Upper lobe of left lung (tissue), 6 donors: ENCODE results near the gene ARTN. TPM values are rescaled to one million over a fixed set of nuclear protein-coding genes. Genes with fewer than 3 reads are reported as not detected.

Experiments
- ATAC-seq, 2 donors: fragments of 200-7000 bp; cut with Tn5 transposase; one replicate each; pipeline ENCODE4 v1.9.1; 2022; ENCODE audit warnings: mild to moderate bottlenecking in 2 of 2, moderate library complexity in 2 of 2; ENCODE audit not compliant: low FRiP score in 2 of 2
- DNase-seq, 2 donors: peaks; one replicate each; pipeline ENCODE4 v3.0.0-alpha.2; 2019 to 2020
- H3K27ac ChIP-seq, 4 donors: fragments of 200-600 bp; sonication (generic); one replicate each; pipeline ENCODE4 v1.5.1; 2016 to 2019
- H3K27me3 ChIP-seq, 4 donors: fragments of 200-600 bp; sonication (generic); one replicate each; pipeline ENCODE4 v1.5.1; 2017 to 2019
- H3K36me3 ChIP-seq, 4 donors: fragments of 200-600 bp; sonication (generic); one replicate each; pipeline ENCODE4 v1.5.1; 2016 to 2019
- H3K4me1 ChIP-seq, 4 donors: fragments of 200-600 bp; sonication (generic); one replicate each; pipeline ENCODE4 v1.5.1; 2018 to 2019
- H3K4me3 ChIP-seq, 4 donors: fragments of 200-600 bp; sonication (generic); one replicate each; pipeline ENCODE4 v1.5.1; 2017 to 2019; ENCODE audit warnings: mild to moderate bottlenecking in 2 of 4, moderate library complexity in 1 of 4
- H3K9me3 ChIP-seq, 4 donors: fragments of 200-600 bp; sonication (generic); one replicate each; pipeline ENCODE4 v1.5.1; 2018 to 2019
- EP300 ChIP-seq, 4 donors: sonication (generic); formaldehyde crosslinking; IDR thresholded peaks; one replicate each; pipeline ENCODE4 v1.5.1; 2017; ENCODE audit warnings: antibody characterized with exemption in 4 of 4, control low read depth in 2 of 4
- POLR2A ChIP-seq, 4 donors: fragments of 450-650 bp; IDR thresholded peaks; one replicate each; pipeline ENCODE4 v1.5.1; 2016 to 2017; ENCODE audit warnings: antibody characterized with exemption in 4 of 4, mild to moderate bottlenecking in 2 of 4
- POLR2AphosphoS5 ChIP-seq, 2 donors: sonication (generic); formaldehyde crosslinking; IDR thresholded peaks; one replicate each; pipeline ENCODE4 v1.5.1; 2017; ENCODE audit warnings: antibody characterized with exemption in 2 of 2
- WGBS, 2 donors: methylation state at CpG; one replicate each; pipeline ENCODE4 v1.1.5; 2017 to 2018; 5-methylcytosine and 5-hydroxymethylcytosine counted together
- total RNA-seq, 6 donors: library from RNA; depleted of rRNA in 4 of 6; stranded (reverse); fragments of >200 nt in 4 of 6; gene quantifications; one replicate each; pipeline versions ENCODE4 v1.1.0 to v1.2.1, GENCODE V29; 2016 to 2021
- TF ChIP-seq, protein P1 (sequence below), 6 experiments: fragments of 450-650 bp in 4 of 6; fragments of 200-600 bp in 2 of 6; sonication (generic) in 2 of 6; IDR thresholded peaks; one replicate each; pipeline ENCODE4 v1.5.1; 2016 to 2019; ENCODE audit warnings: antibody characterized with exemption in 6 of 6
- donor health status: DM: no; HTN: no; CAD: no; lungs with moderate emphysema.
- donor health status: DM: no; HTN: yes; CAD: no; lungs with severe emphysema.

Gene ARTN
- total RNA-seq, 6 donors from 2014 or later: 1.0 to 5.2 (median 1.1) TPM; not detected in 3

DNA sequence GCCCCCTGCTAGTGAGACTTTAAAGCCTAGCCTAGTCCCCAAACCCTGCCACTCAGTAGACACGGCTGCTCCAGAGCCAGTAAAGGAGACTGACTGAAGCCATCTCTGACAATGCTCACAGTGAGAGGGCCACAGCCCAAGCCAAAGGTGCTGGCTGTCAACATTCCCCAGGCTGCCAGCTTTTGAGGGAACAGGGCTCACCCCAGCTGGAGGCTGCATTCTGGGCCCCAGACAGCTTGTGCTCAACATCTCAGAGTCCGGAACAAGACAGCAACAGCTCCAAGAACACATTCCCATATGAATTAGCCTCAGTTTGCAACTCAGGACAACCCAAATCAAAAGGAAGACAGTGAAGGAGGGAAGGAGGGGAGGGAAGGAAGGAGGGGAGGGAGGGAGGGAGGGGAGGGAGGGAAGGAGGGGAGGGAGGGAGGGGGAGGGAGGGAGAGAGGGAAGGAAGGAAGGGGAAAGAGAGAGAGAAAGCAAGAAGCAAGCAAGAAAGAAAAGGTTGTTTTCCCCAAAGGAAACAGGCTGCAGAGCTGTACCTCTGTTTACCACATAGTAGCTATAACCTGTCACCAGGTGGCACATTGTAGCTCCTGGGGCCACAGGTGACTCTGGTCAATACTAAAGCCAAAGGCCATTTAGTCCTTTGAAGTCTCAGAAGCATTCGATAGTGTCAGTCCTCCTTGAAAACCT, 5.4 kb downstream of the ARTN start:
- H3K27me3 ChIP-seq: peaks cover 0 to 4% (median under 1%) of the 10 kb centered on the region in 4 donors
- no peak for TF ChIP-seq POLR2A (IDR thresholded peaks at IDR 0.05)
- no peak for TF ChIP-seq POLR2AphosphoS5 (IDR thresholded peaks at IDR 0.05)
- no peak for TF ChIP-seq EP300 (IDR thresholded peaks at IDR 0.05)
- TF ChIP-seq, protein P1, sequence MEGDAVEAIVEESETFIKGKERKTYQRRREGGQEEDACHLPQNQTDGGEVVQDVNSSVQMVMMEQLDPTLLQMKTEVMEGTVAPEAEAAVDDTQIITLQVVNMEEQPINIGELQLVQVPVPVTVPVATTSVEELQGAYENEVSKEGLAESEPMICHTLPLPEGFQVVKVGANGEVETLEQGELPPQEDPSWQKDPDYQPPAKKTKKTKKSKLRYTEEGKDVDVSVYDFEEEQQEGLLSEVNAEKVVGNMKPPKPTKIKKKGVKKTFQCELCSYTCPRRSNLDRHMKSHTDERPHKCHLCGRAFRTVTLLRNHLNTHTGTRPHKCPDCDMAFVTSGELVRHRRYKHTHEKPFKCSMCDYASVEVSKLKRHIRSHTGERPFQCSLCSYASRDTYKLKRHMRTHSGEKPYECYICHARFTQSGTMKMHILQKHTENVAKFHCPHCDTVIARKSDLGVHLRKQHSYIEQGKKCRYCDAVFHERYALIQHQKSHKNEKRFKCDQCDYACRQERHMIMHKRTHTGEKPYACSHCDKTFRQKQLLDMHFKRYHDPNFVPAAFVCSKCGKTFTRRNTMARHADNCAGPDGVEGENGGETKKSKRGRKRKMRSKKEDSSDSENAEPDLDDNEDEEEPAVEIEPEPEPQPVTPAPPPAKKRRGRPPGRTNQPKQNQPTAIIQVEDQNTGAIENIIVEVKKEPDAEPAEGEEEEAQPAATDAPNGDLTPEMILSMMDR (IDR thresholded peaks at IDR 0.05): no peak
- H3K27ac ChIP-seq: no peak overlapping the region
- H3K4me1 ChIP-seq: peaks cover 10 to 17% (median 11%) of the 10 kb centered on the region in 4 donors
- H3K9me3 ChIP-seq: no peaks in the 10 kb centered on the region
- no peaks in the 10 kb centered on the region for H3K36me3 ChIP-seq
- 92% methylated on average over 2 to 3 of the region's 3 CpGs for WGBS, 2 donors
- ATAC-seq: no peak
- no peak overlapping the region for H3K4me3 ChIP-seq
- DNase-seq: no peak

GRCh38 chr1:43942411-43942810, 8.8 kb downstream of the ARTN start:
- ATAC-seq (no peak), DNase-seq (no peak)
- WGBS, 2 donors: 92 to 93% methylated on average over 3 of the region's 3 CpGs
- no peaks in the 10 kb centered on the region for H3K9me3 ChIP-seq
- no peaks in the 10 kb centered on the region for H3K27me3 ChIP-seq
- H3K27ac ChIP-seq: no peak overlapping the region
- TF ChIP-seq POLR2A (IDR thresholded peaks at IDR 0.05) (no peak), POLR2AphosphoS5 (IDR thresholded peaks at IDR 0.05) (no peak), EP300 (IDR thresholded peaks at IDR 0.05) (no peak)
- TF ChIP-seq, protein P1 (IDR thresholded peaks at IDR 0.05): no peak
- H3K4me1 ChIP-seq: peaks cover 11 to 16% (median 13%) of the 10 kb centered on the region in 4 donors
- H3K4me3 ChIP-seq: no peak overlapping the region
- H3K36me3 ChIP-seq: no peaks in the 10 kb centered on the region

GRCh38 chr1:43944860-43945259, 11.3 kb downstream of the ARTN start:
- TF ChIP-seq POLR2A (IDR thresholded peaks at IDR 0.05) (no peak), POLR2AphosphoS5 (IDR thresholded peaks at IDR 0.05) (no peak), EP300 (IDR thresholded peaks at IDR 0.05) (no peak)
- TF ChIP-seq, protein P1 (IDR thresholded peaks at IDR 0.05): no peak

DNA sequence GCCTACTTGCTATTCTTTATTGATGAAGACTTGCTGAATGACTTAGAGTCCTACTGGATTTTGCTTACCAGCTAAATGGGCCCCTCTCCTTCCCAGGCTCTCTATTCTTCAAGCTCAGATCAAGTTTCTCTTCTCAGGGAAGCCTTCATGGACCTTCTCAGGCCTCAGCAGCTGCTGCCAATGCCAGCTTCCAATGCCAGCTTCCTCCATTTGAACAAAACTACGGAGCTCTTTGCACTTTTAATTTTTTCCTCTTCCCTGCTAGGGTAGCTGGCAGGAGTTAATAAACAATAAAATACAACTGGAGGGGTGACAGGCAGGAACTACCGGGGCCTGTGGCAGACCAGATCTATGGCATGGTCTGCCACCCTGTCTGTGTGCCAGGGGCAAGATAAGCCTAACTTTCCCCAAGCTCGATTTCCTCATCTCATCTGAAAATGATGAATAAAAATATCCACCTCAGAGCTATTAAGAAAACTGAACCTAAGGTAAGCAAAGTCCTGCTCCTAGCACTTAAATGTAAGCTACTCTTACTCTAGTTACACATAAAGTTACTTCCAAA, 12.2 kb downstream of the ARTN start:
- Histone ChIP-seq H3K27ac (peak overlapping the region; percentile 96 to 99 (median 99)), H3K36me3 (peaks cover 0 to 11% (median 3%) of the 10 kb centered on the region in 4 donors), H3K27me3 (no peaks in the 10 kb centered on the region), H3K4me1 (peaks cover 24 to 45% (median 26%) of the 10 kb centered on the region in 4 donors), H3K4me3 (peak overlapping the region; percentile 61 to 77 (median 69)), H3K9me3 (no peaks in the 10 kb centered on the region)
- WGBS, 2 donors: 0 to 4% methylated on average over 3 of the region's 3 CpGs
- DNase-seq: no peak
- TF ChIP-seq POLR2AphosphoS5 (IDR thresholded peaks at IDR 0.05): no peak
- TF ChIP-seq POLR2A (IDR thresholded peaks at IDR 0.05): no peak
- no peak for TF ChIP-seq EP300 (IDR thresholded peaks at IDR 0.05)
- TF ChIP-seq, protein P1 (IDR thresholded peaks at IDR 0.05): no peak
- no peak for ATAC-seq

More at GRCh38 chr1:43944860-43945259, 11.3 kb downstream of the ARTN start:
- DNase-seq (no peak), ATAC-seq (no peak)
- peaks cover 24 to 40% (median 26%) of the 10 kb centered on the region in 4 donors for H3K4me1 ChIP-seq
- no peak overlapping the region for H3K4me3 ChIP-seq
- H3K36me3 ChIP-seq: peaks cover 0 to 5% (median 2%) of the 10 kb centered on the region in 4 donors
- no peak overlapping the region for H3K27ac ChIP-seq
- no peaks in the 10 kb centered on the region for H3K9me3 ChIP-seq
- no peaks in the 10 kb centered on the region for H3K27me3 ChIP-seq
- WGBS, 2 donors: 95 to 100% methylated on average over 1 of the region's 1 CpG
